Peyer's patch (tissue), 4 donors: ENCODE measurements around the gene KASH5.

Experiments
- POLR2A ChIP-seq, 2 donors: fragments of 450-650 bp; IDR thresholded peaks; one replicate each; pipeline ENCODE4 v1.5.1; 2017; ENCODE audit warnings: antibody characterized with exemption in 2 of 2, mild to moderate bottlenecking in 2 of 2, moderate library complexity in 2 of 2
- TF ChIP-seq, protein P1 (sequence below), 6 experiments: fragments of 450-650 bp in 4 of 6; fragments of 200-600 bp in 2 of 6; sonication (generic) in 1 of 6; IDR thresholded peaks; one replicate each; pipeline ENCODE4 v1.5.1; 2017 to 2019; ENCODE audit warnings: antibody characterized with exemption in 6 of 6, mild to moderate bottlenecking in 3 of 6, moderate library complexity in 1 of 6

DNA sequence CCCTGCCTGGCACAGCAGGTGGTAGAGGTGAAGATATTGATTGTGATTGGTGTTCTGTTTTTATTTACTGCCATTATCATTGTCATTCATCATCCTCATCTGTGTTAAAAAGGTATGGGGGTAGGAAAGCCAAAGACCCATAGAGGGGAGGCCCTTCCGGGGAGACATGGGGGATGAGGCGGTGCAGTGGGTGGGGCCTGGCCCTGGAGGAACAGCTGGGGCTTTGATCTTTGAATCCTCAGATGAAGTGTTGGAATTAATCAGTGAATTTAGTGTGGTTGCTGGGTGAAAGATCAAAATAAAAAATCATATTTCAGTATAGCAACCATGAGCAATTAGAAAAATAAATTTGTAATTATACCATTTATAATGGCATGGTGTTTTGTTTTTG lies 27.8 kb downstream of the KASH5 start:
- TF ChIP-seq POLR2A (IDR thresholded peaks at IDR 0.05), result no peak
- TF ChIP-seq, protein P1, sequence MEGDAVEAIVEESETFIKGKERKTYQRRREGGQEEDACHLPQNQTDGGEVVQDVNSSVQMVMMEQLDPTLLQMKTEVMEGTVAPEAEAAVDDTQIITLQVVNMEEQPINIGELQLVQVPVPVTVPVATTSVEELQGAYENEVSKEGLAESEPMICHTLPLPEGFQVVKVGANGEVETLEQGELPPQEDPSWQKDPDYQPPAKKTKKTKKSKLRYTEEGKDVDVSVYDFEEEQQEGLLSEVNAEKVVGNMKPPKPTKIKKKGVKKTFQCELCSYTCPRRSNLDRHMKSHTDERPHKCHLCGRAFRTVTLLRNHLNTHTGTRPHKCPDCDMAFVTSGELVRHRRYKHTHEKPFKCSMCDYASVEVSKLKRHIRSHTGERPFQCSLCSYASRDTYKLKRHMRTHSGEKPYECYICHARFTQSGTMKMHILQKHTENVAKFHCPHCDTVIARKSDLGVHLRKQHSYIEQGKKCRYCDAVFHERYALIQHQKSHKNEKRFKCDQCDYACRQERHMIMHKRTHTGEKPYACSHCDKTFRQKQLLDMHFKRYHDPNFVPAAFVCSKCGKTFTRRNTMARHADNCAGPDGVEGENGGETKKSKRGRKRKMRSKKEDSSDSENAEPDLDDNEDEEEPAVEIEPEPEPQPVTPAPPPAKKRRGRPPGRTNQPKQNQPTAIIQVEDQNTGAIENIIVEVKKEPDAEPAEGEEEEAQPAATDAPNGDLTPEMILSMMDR (IDR thresholded peaks at IDR 0.05), result no peak
